ENCODE measurements around the gene MAML2.

- TF ChIP-seq, protein P1, sequence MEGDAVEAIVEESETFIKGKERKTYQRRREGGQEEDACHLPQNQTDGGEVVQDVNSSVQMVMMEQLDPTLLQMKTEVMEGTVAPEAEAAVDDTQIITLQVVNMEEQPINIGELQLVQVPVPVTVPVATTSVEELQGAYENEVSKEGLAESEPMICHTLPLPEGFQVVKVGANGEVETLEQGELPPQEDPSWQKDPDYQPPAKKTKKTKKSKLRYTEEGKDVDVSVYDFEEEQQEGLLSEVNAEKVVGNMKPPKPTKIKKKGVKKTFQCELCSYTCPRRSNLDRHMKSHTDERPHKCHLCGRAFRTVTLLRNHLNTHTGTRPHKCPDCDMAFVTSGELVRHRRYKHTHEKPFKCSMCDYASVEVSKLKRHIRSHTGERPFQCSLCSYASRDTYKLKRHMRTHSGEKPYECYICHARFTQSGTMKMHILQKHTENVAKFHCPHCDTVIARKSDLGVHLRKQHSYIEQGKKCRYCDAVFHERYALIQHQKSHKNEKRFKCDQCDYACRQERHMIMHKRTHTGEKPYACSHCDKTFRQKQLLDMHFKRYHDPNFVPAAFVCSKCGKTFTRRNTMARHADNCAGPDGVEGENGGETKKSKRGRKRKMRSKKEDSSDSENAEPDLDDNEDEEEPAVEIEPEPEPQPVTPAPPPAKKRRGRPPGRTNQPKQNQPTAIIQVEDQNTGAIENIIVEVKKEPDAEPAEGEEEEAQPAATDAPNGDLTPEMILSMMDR (IDR thresholded peaks at IDR 0.05; ENCODE audit: low read depth, low read length, missing input control) = no peak
- TF ChIP-seq TAF1 (conservative IDR thresholded peaks at IDR 0.05) (no peak), EGR1 (IDR thresholded peaks at IDR 0.05; ENCODE audit: low read depth in 2 of 2) (no peak), RAD21 (IDR thresholded peaks at IDR 0.05) (no peak), GABPA (IDR thresholded peaks at IDR 0.05 in 1 of 2, conservative IDR thresholded peaks at IDR 0.05 in 1 of 2) (no peak), REST (IDR thresholded peaks at IDR 0.05) (no peak), YY1 (IDR thresholded peaks at IDR 0.05) (no peak), RXRA (IDR thresholded peaks at IDR 0.05) (no peak), JUND (IDR thresholded peaks at IDR 0.05) (no peak)
- TF ChIP-seq, protein P2, sequence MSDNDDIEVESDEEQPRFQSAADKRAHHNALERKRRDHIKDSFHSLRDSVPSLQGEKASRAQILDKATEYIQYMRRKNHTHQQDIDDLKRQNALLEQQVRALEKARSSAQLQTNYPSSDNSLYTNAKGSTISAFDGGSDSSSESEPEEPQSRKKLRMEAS (IDR thresholded peaks at IDR 0.05) = no peak
- TF ChIP-seq, protein P3, sequence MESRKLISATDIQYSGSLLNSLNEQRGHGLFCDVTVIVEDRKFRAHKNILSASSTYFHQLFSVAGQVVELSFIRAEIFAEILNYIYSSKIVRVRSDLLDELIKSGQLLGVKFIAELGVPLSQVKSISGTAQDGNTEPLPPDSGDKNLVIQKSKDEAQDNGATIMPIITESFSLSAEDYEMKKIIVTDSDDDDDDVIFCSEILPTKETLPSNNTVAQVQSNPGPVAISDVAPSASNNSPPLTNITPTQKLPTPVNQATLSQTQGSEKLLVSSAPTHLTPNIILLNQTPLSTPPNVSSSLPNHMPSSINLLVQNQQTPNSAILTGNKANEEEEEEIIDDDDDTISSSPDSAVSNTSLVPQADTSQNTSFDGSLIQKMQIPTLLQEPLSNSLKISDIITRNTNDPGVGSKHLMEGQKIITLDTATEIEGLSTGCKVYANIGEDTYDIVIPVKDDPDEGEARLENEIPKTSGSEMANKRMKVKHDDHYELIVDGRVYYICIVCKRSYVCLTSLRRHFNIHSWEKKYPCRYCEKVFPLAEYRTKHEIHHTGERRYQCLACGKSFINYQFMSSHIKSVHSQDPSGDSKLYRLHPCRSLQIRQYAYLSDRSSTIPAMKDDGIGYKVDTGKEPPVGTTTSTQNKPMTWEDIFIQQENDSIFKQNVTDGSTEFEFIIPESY (IDR thresholded peaks at IDR 0.05) = no peak
Measured at GRCh38 chr11:96052921-96053651, 289.9 kb downstream of the MAML2 start.

Measured in liver (tissue), 3 donors.